GM12891 (cell line): ENCODE data around the gene HEMGN.

Experiments used
- POLR2A ChIP-seq: IDR thresholded peaks from 2 replicates; pipeline ENCODE4 v1.6.1; 2011; ENCODE audit warnings: low read depth, low read length, control low read depth
- POU2F2 ChIP-seq: IDR thresholded peaks from 2 replicates; pipeline ENCODE4 v1.6.1; 2011; ENCODE audit warnings: low read depth, mild to moderate bottlenecking, control low read depth, low read length, moderate library complexity

DNA sequence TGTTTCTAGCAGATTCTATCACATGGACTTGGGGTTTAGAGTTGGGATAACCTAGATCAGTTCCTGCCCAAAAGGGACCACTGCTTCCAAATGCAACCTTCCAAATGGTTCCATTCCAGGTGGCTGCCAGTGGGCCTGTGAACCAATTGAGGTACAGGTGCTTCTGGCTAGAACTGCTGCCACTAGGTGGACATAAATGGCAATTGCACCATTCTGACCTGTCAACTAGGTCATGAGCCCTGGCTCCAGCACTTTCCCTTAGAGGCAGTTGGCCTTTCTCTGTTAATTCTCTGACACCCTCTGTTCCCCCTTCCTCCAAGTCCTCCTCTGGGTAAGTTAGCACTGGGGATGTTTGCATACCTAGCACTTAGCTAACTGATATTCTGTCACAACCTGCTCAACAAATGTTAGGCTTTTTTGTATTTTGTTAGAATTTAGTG is 16.6 kb upstream of the HEMGN start:
- no peak for TF ChIP-seq POLR2A
- TF ChIP-seq POU2F2 = no peak
